Pulmonary artery endothelial cell (primary cell): Measurements from ENCODE around the gene APOD. TPM values are rescaled to one million over a fixed set of nuclear protein-coding genes. Genes with fewer than 3 reads are reported as not detected.

Experiments used
- DNase-seq: peaks from one replicate; pipeline ENCODE4 v3.0.0-alpha.2; 2011; ENCODE audit warnings: low read depth, low spot score
- total RNA-seq: library from RNA; depleted of rRNA; stranded (reverse); fragments of >200 nt; gene quantifications from 2 replicates; pipeline ENCODE4 v1.2.3, GENCODE V29; 2014

The APOD gene
- total RNA-seq, 1 donor from 2014 or later: 1.3 TPM

GRCh38 chr3:195531683-195532082 is 52.1 kb downstream of the APOD start:
- DNase-seq: no peak

- DNase-seq: no peak
These were observed 57.2 kb downstream of the APOD start for GRCh38 chr3:195526492-195526891.

DNA sequence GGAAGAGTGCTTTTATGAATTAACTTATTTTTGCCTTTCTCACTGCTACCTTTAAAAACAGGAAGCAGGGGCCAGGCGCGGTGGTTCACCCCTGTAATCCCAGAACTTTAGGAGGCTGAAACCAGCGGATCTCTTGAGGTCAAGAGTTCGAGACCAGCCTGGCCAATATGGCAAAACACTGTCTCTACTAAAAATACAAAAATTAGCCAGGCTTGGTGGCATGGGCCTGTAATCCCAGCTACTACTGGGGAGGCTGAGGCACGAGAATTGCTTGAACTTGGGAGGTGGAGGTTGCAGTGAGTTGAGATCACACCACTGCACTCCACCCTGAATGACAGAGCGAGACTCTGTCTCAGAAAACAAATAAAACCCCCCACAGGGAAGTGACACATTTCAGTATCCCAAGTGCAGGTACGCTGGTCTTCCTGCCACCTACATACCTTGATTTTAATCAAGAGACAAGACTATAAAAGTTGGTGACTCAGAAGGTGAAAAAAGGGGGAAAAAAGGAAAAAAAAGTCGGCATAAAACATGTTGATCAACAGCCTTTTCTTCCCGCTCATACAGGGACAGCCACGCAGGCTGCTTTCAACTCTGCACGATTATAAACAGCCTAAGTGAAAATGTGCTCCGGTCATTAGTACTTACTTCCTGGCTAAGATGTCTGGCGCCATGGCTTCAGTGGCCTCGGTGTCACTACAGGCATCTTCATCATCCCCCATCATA is 59.4 kb downstream of the APOD start:
- DNase-seq: no peak

GRCh38 chr3:195522254-195523023 is 61.3 kb downstream of the APOD start:
- DNase-seq: no peak

Other genes with a start within 250 kb of the APOD start
- gene ACAP2, start 140.9 kb downstream of the APOD start, total RNA-seq: 47.7 and 52.8 TPM in 2 replicates
- gene PPP1R2, start 40.6 kb downstream of the APOD start, total RNA-seq: 77.8 and 168 TPM in 2 replicates
- 0.20 TPM in 1 of 2 replicates, not detected in the other for gene MUC20, start 137.0 kb upstream of the APOD start, total RNA-seq
- not detected in 2 replicates for gene MUC4, start 228.0 kb upstream of the APOD start, total RNA-seq